ENCODE data around the gene ATG4D.
A peak's percentile ranks its signal among the peaks of the same experiment; 100 is the strongest.
"Not testable (repeated sequence)": the region's sequence is repeated elsewhere in the genome, so short reads cannot be mapped to it uniquely, and the experiment has no call there.

Gene ATG4D

DNA sequence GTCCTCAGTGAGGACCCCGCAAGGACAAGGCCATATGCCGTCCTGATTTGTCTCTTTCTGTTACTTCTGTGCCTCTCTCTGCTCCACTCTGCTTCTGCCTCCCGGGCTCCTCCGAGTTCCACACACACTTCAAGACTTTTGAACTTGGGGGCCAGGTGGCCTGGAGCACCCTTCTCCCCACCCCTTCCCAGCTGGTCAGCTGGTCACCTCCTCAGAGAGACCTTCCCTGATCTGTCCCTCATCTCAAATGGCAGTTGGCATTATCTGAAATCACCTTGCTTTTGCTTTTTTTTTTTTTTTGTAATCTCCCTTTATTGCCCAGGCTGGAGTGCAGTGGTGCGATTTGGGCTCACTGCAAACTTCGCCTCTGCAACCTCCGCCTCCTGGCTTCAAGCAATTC is 24.3 kb upstream of the ATG4D start:
- no peak for DNase-seq (ENCODE audit: low spot score)

DNA sequence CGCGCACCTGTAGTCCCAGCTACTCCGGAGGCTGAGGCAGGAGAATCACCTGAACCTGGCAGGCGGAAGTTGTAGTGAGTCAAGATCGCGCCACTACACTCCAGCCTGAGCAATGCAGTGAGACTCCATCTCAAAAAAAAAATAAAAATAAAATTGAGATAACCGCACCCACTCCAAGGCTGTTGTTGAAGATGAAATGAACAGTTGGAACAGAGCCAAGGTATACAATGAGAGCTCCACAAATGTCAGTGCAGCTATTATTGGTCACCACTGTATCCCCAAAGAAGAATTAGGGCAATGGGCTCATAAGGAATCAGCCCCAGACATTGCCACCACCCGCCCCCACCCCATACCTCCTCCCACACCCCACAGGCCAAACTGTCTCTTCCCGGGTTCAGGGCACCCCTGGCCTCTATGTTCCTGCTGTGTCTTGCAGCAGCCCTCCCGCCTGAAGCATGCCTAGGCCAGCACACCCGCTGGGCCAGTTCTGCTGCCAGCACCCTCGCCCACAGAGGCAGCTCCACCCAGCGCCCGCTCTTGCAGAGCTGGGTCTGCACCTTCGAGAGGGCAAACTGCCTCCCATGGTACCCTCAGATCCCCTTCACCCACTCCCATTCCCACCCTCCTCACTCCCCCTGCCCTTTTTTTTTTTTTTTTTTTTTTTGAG is 22.9 kb upstream of the ATG4D start:
- no peak for DNase-seq (ENCODE audit: low spot score)

DNA sequence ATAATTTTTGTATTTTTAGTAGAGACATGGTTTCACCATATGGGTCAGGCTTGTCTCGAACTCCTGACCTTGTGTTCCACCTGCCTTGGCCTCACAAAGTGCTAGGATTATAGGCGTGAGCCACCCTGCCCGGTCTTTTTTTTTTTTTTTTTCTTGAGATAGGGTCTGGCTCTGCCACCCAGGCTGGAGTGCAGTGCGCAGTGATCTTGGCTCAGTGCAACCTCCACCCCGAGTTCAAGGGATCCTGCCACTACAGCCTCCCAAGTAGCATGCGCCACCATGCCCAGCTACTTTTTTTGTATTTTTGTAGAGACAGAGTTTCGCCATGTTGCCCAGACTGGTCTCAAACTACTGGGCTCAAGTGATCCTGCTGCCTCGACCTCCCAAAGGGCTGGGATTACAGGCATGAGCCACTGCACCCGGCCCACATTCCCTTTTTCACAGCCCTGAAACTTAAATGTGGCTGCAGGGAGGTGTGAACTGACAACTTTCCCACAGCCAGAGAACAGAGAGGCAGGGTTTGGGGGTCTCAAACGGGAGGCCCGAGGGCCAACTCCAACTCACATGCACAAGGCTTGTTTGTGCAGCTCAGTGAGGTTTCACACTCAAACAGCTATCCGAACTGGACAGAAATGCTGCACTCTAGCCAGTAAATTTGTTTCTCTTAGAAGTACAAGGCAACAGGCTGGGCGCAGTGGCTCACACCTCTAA is 22.1 kb upstream of the ATG4D start:
- no peak for DNase-seq (ENCODE audit: low spot score)

DNA sequence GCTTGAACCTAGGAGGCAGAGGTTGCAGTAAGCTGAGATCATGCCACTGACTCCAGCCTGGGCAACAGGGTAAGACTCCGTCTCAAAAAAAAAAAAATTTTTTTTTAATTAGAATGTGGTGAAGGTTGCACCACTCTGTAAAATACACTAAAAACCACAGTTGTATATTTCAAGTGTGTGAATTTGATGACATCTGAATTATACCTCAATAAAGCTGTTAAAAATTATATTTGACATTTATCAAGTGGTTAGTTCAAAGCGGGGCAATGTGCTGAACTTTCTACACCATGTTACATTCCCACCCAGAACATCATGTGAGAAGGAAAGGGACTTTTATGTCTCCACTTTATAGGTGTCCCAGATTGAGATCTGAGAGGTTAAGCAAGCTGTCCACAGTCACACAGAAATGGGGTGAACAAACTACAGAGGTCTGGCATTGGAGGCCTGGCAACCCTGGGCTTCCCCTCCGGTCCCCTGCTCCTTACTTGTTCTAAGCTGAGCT is 20.5 kb upstream of the ATG4D start:
- DNase-seq (ENCODE audit: low spot score), result no peak

DNA sequence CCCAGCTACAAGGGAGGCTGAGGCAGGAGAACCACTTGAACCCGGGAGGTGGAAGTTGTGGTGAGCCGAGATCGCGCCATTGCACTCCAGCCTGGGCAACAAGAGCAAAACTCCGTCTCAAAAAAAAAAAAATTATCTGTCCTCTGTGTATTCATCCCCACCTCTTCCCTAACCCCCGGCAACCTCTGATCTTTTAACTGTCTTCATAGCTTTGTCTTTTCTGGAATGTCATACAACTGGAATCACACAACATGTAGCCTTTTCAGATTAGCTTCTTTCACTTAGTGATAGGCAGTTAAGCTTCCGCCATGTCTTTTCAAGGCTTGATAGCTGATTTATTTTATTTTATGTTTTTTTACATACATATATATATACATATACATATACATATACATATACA is 18.1 kb upstream of the ATG4D start:
- no peak for DNase-seq (ENCODE audit: low spot score)

DNA sequence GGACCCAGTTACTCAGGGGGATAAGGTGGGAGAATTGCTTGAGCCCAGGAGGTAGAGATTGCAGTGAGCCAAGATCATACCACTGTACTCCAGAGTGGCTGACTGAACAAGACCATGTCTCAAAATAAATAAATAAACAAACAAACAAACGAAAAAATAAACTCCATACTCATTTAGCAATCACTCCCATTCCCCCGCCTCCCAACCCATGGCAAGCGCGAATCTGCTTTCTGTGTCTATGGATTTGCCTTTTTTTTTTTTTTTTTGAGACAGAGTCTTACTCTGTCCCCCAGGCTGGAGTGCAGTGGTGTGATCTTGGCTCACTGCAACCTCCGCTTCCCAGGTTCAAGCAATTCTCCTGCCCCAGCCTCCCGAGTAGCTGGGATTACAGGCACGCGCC is 16.8 kb upstream of the ATG4D start:
- not testable (repeated sequence) for DNase-seq (ENCODE audit: low spot score)

DNA sequence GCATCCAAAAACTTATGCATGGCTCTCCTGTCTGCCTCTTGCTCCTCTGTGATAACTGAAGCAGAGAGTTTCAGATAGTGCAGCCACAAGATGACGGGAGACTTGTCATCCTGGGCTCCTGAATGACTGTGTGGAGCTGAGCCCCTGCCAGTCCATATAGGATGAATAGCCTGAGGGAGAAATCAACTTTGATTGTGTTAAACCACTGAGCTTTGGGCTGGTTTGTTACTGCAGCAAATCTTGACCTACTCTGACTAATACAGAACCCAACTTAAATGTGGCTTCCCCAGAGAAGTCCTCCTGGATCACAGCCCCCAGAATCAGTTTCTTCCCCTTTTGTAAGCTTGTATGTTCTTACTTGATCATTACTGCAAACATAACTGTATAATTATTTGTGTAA is 11.2 kb upstream of the ATG4D start:
- DNase-seq (ENCODE audit: low spot score), result no peak

DNA sequence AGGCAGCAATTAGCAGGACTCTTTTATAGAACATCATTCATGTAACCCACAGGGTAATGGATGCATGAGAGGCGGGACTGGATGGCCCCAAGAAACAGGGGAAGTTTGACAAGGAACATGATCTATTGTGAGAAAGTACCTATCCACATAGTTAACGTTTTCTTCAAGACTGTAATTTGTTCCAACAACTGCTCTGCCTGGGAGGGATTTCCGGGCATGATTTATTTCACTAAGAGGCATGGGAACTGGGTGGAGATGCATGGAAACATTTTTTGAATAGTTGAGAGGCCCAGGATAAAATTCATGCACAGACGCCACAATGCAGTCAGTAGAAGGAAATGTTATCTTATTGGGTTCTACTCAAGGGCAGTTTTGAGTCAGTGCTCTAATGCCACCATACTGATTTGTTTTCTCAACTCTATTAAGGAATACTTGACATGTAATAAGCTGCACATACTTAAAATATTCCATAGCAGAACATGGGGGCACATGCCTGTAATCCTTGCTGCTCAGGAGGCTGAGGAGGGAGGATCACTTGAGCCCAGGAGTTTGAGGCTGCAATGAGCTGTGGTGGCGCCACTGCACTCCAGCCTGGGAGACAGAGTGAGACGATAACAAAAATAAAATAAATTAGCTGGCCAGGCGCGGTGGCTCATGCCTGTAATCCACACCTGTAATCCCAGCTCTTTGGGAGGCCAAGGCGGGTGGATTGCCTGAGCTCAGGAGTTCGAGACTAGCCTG is 9.9 kb upstream of the ATG4D start:
- no peak for DNase-seq (ENCODE audit: low spot score)

DNA sequence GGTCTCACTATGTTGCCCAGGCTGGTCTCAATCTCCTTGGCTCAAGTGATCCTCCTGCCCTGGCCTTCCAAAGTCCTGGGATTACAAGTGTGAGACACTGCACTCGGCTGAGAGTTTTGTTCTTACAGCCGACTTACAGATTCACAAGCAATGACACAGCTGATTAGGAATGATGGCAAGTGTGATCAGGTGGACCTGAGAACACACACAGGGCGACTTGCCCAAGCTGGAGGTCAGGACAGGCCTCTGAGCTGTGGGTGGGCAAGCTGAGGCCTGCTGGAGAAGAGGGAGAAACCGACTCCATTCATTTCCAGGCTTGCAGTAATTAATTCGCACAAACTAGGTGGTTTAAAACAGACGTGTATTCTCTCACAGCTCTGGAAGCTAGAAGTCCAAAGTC is 8.1 kb upstream of the ATG4D start:
- no peak for DNase-seq (ENCODE audit: low spot score)

DNA sequence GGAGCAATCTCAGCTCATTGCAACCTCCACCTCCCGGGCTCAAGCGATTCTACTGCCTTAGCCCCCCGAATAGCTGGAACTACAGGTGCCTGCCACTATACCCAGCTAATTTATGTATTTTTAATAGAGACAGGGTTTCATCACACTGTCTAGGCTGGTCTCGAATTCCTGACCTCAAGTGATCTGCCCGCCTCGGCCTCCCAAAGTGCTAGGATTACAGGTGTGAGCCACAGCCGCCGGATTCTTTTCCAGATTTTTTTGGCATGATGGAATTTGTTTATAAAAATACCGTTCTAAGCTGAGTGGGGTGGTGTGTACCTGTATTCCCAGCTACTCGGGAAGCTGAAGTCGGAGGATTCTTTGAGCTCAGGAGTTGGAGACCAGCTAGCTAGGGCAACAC is 6.0 kb upstream of the ATG4D start:
- no peak for DNase-seq (ENCODE audit: low spot score)

DNA sequence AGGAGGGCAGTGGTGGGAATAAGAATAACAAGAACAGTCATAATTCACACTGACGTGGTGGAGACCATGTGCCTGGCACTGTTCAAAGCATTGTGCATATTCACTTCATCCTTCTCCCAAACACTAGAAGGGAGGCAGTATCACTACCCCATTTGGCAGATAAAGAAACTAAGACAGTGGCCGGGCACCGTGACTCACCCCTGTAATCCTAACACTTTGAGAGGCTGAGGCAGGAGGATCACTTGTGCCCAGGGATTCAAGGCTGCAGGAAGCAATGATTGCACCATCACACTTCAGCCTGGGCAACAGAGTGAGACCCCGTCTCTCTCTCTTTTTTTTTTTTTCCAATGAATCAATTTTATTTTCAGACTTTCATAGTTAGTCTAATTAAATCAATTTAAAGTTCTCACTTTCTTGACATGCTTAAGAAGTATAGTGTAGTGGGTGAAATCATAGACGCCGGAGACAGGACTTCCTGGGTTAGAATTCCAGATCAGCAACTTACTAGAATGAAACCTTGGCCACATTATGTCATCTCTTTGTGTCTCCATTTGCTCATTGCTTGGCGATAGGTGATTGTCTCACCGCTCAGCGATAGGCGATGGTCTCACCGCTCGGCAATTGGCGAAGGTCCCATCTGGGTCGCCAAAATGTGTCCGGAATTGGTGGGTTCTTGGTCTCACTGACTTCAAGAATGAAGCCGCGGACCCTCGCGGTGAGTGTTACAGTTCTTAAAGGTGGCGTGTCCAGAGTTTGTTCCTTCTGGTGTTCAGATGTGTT is 5.3 kb upstream of the ATG4D start:
- DNase-seq (ENCODE audit: low spot score), result no peak

DNA sequence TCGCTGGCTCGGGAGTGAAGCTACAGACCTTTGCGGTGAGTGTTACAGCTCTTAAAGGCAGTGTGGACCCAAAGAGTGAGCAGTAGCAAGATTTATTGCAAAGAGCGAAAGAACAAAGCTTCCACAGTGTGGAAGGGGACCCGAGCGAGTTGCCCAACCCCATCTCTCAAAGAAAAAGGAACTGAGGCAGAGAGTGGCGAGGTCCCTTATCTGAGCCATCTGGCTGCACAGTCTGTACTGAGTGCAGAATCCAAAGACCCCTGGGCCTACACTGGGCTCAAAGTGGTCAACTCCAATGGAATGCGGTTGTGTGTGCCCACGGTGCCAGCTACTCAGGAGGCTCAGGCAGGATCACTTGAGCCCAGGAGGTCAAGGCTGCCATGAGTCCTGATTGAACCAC is 4.7 kb upstream of the ATG4D start:
- not testable (repeated sequence) for DNase-seq (ENCODE audit: low spot score)

DNA sequence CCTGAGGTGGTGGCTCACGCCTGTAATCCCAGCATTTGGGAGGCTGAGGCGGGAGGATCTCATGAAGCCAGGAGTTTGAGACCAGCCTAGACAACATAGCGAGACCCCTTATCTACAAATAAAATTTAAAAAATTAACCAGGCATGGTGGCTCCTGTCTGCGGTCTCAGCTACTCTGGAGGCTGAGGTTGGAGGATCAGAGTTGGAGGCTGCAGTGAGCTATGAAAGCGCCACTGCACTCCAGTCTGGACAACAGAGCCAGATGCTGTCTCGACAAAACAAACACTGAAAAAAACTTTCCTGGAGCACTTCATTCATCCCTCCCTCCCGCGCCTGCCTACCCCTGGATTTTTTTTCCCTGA is 665 bp upstream of the ATG4D start:
- no peak for DNase-seq (ENCODE audit: low spot score)

DNA sequence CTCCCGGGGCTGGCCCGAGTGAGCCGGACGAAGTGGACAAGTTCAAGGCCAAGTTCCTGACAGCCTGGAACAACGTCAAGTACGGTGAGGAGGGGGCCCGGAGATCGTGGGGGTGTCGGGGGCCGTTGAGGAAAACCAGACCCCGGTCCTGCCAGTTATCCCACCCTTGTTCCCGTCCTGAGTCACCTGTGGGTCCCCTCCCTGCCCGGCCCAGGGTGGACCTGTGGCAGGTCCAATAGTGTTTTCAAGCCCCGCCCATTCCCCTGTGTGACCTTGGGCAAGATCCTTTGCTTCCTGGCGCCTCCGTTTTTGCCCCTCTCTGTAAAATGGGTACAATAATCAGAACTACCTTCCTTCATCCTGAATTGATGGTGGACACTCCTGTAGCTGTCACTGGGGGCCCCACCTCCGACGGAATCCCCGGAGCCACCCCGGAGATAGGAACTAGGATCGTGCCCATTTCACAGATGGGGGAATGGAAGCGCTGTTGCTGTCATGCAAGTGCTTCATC is 593 bp downstream of the ATG4D start:
- peak; percentile 60 for DNase-seq (ENCODE audit: low spot score)

DNA sequence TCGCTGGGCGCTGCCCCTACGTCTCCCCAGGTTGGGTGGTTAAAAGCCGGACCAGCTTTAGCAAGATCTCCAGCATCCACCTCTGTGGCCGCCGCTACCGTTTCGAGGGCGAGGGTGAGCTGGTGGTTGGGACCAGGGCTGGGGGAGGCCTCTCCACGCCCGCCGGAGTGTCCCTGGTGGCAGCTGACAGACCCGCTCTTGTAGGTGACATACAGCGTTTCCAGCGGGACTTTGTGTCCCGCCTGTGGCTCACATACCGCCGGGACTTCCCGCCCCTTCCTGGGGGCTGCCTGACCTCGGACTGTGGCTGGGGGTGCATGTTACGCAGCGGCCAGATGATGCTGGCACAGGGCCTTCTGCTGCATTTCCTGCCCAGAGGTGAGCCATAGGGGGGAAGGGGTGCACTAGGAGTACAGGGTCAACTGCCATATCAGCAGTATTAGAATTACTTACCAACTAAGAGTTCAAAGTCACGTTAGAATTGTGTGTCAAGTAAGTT is 1.1 kb downstream of the ATG4D start:
- DNase-seq (ENCODE audit: low spot score), result no peak

DNA sequence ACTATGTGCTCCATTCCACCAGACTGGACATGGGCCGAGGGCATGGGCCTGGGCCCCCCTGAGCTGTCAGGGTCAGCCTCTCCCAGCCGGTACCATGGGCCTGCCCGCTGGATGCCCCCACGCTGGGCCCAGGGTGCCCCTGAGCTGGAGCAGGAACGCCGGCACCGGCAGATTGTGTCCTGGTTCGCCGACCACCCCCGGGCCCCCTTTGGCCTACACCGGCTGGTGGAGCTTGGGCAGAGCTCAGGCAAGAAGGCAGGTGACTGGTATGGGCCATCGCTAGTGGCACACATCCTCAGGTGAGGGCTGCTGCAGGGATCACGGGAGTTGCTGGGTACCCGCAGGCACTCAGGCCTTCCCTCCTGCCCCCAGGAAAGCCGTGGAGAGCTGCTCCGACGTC is 3.1 kb downstream of the ATG4D start:
- DNase-seq (ENCODE audit: low spot score), result no peak

DNA sequence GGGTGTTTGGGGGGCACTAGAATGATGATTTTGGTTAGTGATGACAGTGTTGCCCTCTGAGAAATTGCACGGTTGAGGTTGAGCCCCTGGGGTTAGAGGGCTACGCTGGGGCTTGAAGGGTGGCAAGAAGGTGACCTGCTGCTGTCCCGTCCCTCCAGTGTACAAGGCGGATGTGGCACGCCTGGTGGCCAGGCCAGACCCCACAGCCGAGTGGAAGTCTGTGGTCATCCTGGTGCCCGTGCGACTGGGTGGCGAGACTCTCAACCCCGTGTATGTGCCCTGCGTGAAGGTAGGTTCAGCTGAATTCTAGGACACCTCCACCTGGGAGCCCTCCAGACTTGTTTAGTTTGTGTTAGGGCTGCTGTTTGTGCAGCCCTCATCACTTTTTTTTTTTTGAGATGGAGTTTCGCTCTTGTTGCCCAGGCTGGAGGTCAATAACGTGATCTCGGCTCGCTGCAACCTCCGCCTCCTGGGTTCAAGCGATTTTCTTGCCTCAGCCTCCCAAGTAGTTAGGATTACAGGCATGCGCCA is 5.1 kb downstream of the ATG4D start:
- no peak for DNase-seq (ENCODE audit: low spot score)

DNA sequence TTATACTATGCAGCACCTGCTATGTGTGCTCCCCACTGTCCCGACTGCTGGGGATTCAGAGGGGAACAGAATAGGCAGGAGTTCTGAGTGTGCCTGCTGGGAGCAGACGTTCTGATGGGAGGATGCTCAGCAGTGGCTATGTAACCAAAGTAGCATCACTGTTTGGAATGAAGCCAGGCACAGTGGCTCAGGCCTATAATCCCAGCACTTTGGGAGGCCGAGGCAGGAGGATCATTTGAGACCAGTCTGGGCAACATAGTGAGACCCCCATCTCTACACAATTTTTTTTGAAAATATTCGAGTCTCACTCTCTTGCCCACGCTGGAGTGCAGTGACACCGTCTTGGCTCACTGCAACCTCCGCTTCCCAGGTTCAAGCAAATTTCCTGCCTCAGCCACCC is 6.0 kb downstream of the ATG4D start:
- no peak for DNase-seq (ENCODE audit: low spot score)

DNA sequence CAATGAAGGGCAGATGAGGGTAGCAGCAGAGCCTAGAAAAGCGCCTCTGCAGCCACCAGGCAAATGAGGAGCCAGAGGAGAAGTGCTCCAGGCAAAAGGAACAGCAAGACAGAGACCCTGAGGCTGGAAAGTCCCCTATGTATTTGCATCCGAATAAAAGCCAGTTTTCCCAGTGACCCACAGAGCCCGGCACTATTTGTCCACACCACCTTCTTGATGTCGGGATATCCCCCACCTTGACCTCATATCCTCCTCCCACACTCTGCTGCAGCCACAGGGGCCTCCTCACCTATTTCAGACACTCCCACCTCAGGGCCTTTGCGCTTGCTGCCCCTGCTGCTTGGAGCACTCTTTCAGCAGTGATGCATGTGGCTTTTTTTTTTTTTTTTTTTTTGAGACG is 6.6 kb downstream of the ATG4D start:
- DNase-seq (ENCODE audit: low spot score), result no peak

DNA sequence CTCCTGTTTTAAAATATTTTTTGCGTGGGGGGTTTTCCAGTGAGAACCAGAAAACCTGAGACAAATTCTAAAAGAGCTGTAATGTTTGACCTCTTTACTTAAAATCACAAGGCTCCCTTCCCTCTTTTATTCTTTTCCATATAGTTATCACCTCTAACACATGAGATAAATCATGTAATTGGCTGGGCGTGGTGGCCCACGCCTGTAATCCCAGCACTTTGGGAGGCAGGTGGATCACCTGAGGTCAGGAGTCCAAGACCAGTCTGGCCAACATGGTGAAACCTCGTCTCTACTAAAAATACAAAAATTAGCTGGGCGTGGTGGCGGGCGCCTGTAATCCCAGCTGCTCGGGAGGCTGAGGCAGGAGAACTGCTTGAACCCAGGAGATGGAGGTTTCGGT is 7.3 kb downstream of the ATG4D start:
- DNase-seq (ENCODE audit: low spot score), result not testable (repeated sequence)

DNA sequence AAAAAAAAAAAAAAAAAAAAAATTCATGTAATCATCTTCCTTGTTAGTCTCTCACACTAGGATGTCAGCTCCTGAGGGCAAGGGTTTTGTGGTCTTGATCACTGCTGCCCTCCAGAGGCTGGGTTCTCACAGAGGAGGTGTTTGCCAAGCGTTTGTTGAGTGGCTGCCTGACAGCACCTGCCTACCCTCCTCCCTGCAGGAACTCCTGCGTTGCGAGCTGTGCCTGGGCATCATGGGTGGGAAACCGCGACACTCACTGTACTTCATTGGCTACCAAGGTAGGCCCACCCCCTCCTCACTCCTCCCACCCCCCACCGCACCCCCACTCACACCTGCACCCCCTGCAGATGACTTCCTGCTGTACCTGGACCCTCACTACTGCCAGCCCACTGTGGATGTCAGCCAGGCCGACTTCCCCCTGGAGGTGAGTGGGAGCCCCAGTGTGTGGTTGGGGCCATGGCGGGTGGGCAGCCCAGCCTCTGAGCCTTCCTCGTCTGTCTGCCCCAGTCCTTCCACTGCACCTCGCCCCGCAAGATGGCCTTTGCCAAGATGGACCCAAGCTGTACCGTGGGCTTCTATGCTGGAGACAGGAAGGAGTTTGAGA is 8.1 kb downstream of the ATG4D start:
- DNase-seq (ENCODE audit: low spot score), result no peak

Measured in iPS-NIHi11 (cell line).